Measurements from ENCODE around the gene VWA1. TPM values are rescaled to one million over a fixed set of nuclear protein-coding genes. Genes with fewer than 3 reads are reported as not detected.
"Not testable (repeated sequence)": the region's sequence is repeated elsewhere in the genome, so short reads cannot be mapped to it uniquely, and the experiment has no call there.

VWA1 gene
- total RNA-seq, 1 donor from 2014 or later, result 58.7 TPM

- H3K27ac ChIP-seq, result peak within 1 kb of the TSS; percentile 85
- intact Hi-C loops (cut with DNase I), result no loop called here
- ATAC-seq, result peak; percentile 97 to 98
Measured at GRCh38 chr1:1471389-1472052, 36.0 kb downstream of the VWA1 start, which contains the start of gene ATAD3B. Gene ATAD3B (plus strand): TSS chr1:1471765. CDS start chr1:1471885, 120 bp downstream.

GRCh38 chr1:1472053-1472876 lies 36.8 kb downstream of the VWA1 start:
- peak; percentile 2 to 3 for ATAC-seq
- H3K27me3 ChIP-seq (ENCODE audit: low read depth); H3K36me3 ChIP-seq; H3K9me3 ChIP-seq; DNase-seq; intact Hi-C loops (cut with DNase I): not testable (repeated sequence)
- peak overlapping the region; percentile 85 for H3K27ac ChIP-seq
- peak overlapping the region; percentile 86 for H3K4me3 ChIP-seq
- H3K4me1 ChIP-seq, result peaks cover 21% of the 10 kb centered on the region

More at GRCh38 chr1:1471389-1472052, 36.0 kb downstream of the VWA1 start, which contains the start of gene ATAD3B:
- DNase-seq, result peak; percentile 96
- Histone ChIP-seq H3K9me3 (no peaks in the 10 kb centered on the region), H3K36me3 (no peaks in the 10 kb centered on the region), H3K4me3 (peak within 1 kb of the TSS; percentile 86), H3K4me1 (peaks cover 21% of the 10 kb centered on the region), H3K27me3 (ENCODE audit: low read depth) (no peaks in the 10 kb centered on the region)
- no peak for TF ChIP-seq CTCF (IDR thresholded peaks at IDR 0.05)

GRCh38 chr1:1476011-1476410 lies 40.5 kb downstream of the VWA1 start:
- H3K9me3 ChIP-seq; H3K27me3 ChIP-seq (ENCODE audit: low read depth); intact Hi-C loops (cut with DNase I); H3K27ac ChIP-seq; ATAC-seq; H3K4me3 ChIP-seq; DNase-seq: not testable (repeated sequence)
- H3K4me1 ChIP-seq, result peaks cover 14% of the 10 kb centered on the region
- peaks cover 37% of the 10 kb centered on the region for H3K36me3 ChIP-seq

- Histone ChIP-seq H3K27ac (no peak overlapping the region), H3K9me3 (no peaks in the 10 kb centered on the region), H3K27me3 (ENCODE audit: low read depth) (no peaks in the 10 kb centered on the region), H3K4me3 (no peak overlapping the region), H3K36me3 (peaks cover 43% of the 10 kb centered on the region), H3K4me1 (peaks cover 12% of the 10 kb centered on the region)
- no peak for ATAC-seq
- intact Hi-C loops (cut with DNase I), result no loop called here
- TF ChIP-seq CTCF (IDR thresholded peaks at IDR 0.05), result no peak
- no peak for DNase-seq
Measured at GRCh38 chr1:1477206-1477605, 41.7 kb downstream of the VWA1 start.

- H3K4me3 ChIP-seq, result no peak overlapping the region
- DNase-seq, result no peak
- H3K9me3 ChIP-seq, result no peaks in the 10 kb centered on the region
- no peaks in the 10 kb centered on the region for H3K4me1 ChIP-seq
- H3K36me3 ChIP-seq, result peaks cover 67% of the 10 kb centered on the region
- intact Hi-C loops (cut with DNase I), result no loop called here
- H3K27ac ChIP-seq, result no peak overlapping the region
- TF ChIP-seq CTCF (IDR thresholded peaks at IDR 0.05), result no peak
- no peaks in the 10 kb centered on the region for H3K27me3 ChIP-seq (ENCODE audit: low read depth)
- peak in 1 of 2 donors; percentile 7 for ATAC-seq
Measured at GRCh38 chr1:1479547-1480487, 44.3 kb downstream of the VWA1 start.

- H3K4me1 ChIP-seq; H3K4me3 ChIP-seq; intact Hi-C loops (cut with DNase I); DNase-seq; H3K27me3 ChIP-seq (ENCODE audit: low read depth); ATAC-seq; H3K9me3 ChIP-seq; H3K27ac ChIP-seq: not testable (repeated sequence)
- H3K36me3 ChIP-seq, result peaks cover 70% of the 10 kb centered on the region
Measured at GRCh38 chr1:1480488-1480867, 45.0 kb downstream of the VWA1 start.

- H3K27ac ChIP-seq; H3K27me3 ChIP-seq (ENCODE audit: low read depth); intact Hi-C loops (cut with DNase I); H3K4me3 ChIP-seq; ATAC-seq; DNase-seq; H3K9me3 ChIP-seq; H3K4me1 ChIP-seq: not testable (repeated sequence)
- H3K36me3 ChIP-seq, result peaks cover 81% of the 10 kb centered on the region
Measured at GRCh38 chr1:1481811-1482210, 46.3 kb downstream of the VWA1 start.

Data from lower lobe of right lung (tissue), 2 donors.